Muscle of leg (tissue), 11 donors: Measurements from ENCODE around the gene SBF2. TPM values are rescaled to one million over a fixed set of nuclear protein-coding genes. Genes with fewer than 3 reads are reported as not detected.
"Not testable (repeated sequence)": the region's sequence is repeated elsewhere in the genome, so short reads cannot be mapped to it uniquely, and the experiment has no call there.

Experiments used
- DNase-seq: peaks from one replicate; pipeline ENCODE4 v3.0.0; 2013
- H3K27ac ChIP-seq: one replicate; pipeline ENCODE4 v1.5.1; 2013; ENCODE audit warnings: mild to moderate bottlenecking, low read length, control low read depth
- H3K27me3 ChIP-seq: one replicate; pipeline ENCODE4 v1.6.1; 2013; ENCODE audit warnings: low read length; ENCODE audit not compliant: control insufficient read depth, insufficient read depth
- H3K36me3 ChIP-seq: one replicate; pipeline ENCODE4 v1.6.1; 2013; ENCODE audit warnings: low read length; ENCODE audit not compliant: control insufficient read depth, insufficient read depth
- H3K4me1 ChIP-seq: one replicate; pipeline ENCODE4 v1.6.1; 2013; ENCODE audit warnings: low read length; ENCODE audit not compliant: control insufficient read depth, insufficient read depth
- H3K4me3 ChIP-seq: one replicate; pipeline ENCODE4 v1.5.1; 2013; ENCODE audit warnings: low read length, control low read depth
- H3K9me3 ChIP-seq: replicated peaks from 2 replicates; pipeline ENCODE4 v1.6.1; 2013; ENCODE audit warnings: low read depth, low read length; ENCODE audit not compliant: control insufficient read depth
- WGBS: methylation state at CpG from one replicate; pipeline ENCODE4 v1.1.5; 2013; ENCODE audit warnings: missing lambda C conversion rate; ENCODE audit not compliant: insufficient coverage; 5-methylcytosine and 5-hydroxymethylcytosine counted together
- polyA plus RNA-seq, 8 donors: library from polyadenylated mRNA; unstranded; fragments of 120-200 nt; gene quantifications; one replicate each; pipeline versions ENCODE4 v1.2.1 to v1.2.3, GENCODE V29; 2013; ENCODE audit warnings: inconsistent platforms in 1 of 8, low replicate concordance in 1 of 8; ENCODE audit not compliant: insufficient read length in 8 of 8, insufficient read depth in 1 of 8
- total RNA-seq: library from RNA; stranded (reverse); fragments of 120-200 nt; gene quantifications from one replicate; pipeline ENCODE4 v1.2.4, GENCODE V29; 2013

The SBF2 gene
- total and polyA plus RNA-seq, 9 donors, result 18.3 to 29.5 (median 21.5) TPM

DNA sequence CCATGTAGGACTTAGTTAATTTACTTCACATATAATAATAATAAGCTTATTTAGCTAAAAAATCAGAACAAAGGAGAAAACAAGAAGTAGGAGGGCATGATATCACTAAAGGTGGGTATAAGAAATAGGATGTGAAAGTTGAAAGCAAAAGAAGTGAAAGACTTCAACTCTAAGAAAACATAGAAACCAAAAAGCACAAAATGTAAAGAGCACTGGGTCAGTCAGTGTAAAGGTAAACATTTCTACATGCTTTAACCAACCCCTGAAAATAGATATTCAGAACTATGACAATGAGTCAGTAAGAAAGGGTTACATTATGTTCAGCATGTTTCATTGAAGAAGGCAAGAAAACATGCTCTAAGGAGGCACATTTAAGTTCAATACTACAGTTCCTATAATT is 331.3 kb downstream of the SBF2 start:
- Histone ChIP-seq H3K4me3 (no peak overlapping the region), H3K27me3 (no peaks in the 10 kb centered on the region), H3K36me3 (peaks cover 19% of the 10 kb centered on the region), H3K9me3 (no peaks in the 10 kb centered on the region), H3K27ac (no peak overlapping the region), H3K4me1 (no peaks in the 10 kb centered on the region)
- no peak for DNase-seq

- Histone ChIP-seq H3K36me3 (peaks cover 16% of the 10 kb centered on the region), H3K27ac (no peak overlapping the region), H3K4me3 (no peak overlapping the region), H3K9me3 (no peaks in the 10 kb centered on the region), H3K4me1 (no peaks in the 10 kb centered on the region), H3K27me3 (no peaks in the 10 kb centered on the region)
- no CpG with 5 or more reads among the region's 4 CpGs for WGBS
- DNase-seq, result no peak
Observed at GRCh38 chr11:9957072-9957471, 336.9 kb downstream of the SBF2 start.

GRCh38 chr11:9956483-9956882 is 337.5 kb downstream of the SBF2 start:
- no peaks in the 10 kb centered on the region for H3K4me1 ChIP-seq
- no peak overlapping the region for H3K4me3 ChIP-seq
- peaks cover 16% of the 10 kb centered on the region for H3K36me3 ChIP-seq
- WGBS, result 80% methylated on average over 1 of the region's 2 CpGs
- H3K27me3 ChIP-seq, result no peaks in the 10 kb centered on the region
- DNase-seq, result no peak
- H3K27ac ChIP-seq, result no peak overlapping the region
- no peaks in the 10 kb centered on the region for H3K9me3 ChIP-seq

GRCh38 chr11:9955391-9955790 is 338.6 kb downstream of the SBF2 start:
- H3K36me3 ChIP-seq, result peaks cover 16% of the 10 kb centered on the region
- H3K9me3 ChIP-seq, result no peaks in the 10 kb centered on the region
- no peak for DNase-seq
- H3K4me3 ChIP-seq, result no peak overlapping the region
- no peak overlapping the region for H3K27ac ChIP-seq
- no peaks in the 10 kb centered on the region for H3K4me1 ChIP-seq
- no CpG with 5 or more reads among the region's 1 CpG for WGBS
- H3K27me3 ChIP-seq, result no peaks in the 10 kb centered on the region

GRCh38 chr11:9953994-9954626 is 339.9 kb downstream of the SBF2 start:
- Histone ChIP-seq H3K27ac (no peak overlapping the region), H3K4me1 (no peaks in the 10 kb centered on the region), H3K27me3 (no peaks in the 10 kb centered on the region), H3K36me3 (peaks cover 7% of the 10 kb centered on the region), H3K9me3 (no peaks in the 10 kb centered on the region), H3K4me3 (no peak overlapping the region)
- peak; percentile 70 for DNase-seq
- WGBS, result no CpG with 5 or more reads among the region's 3 CpGs

GRCh38 chr11:9952511-9953196 is 341.4 kb downstream of the SBF2 start:
- Histone ChIP-seq H3K36me3 (no peaks in the 10 kb centered on the region), H3K27me3 (no peaks in the 10 kb centered on the region), H3K4me1 (no peaks in the 10 kb centered on the region), H3K27ac (no peak overlapping the region), H3K4me3 (no peak overlapping the region), H3K9me3 (no peaks in the 10 kb centered on the region)
- no CpG with 5 or more reads among the region's 3 CpGs for WGBS
- no peak for DNase-seq

GRCh38 chr11:9951807-9952206 is 342.2 kb downstream of the SBF2 start:
- Histone ChIP-seq H3K9me3 (no peaks in the 10 kb centered on the region), H3K27ac (no peak overlapping the region), H3K4me3 (no peak overlapping the region), H3K4me1 (no peaks in the 10 kb centered on the region), H3K27me3 (no peaks in the 10 kb centered on the region), H3K36me3 (no peaks in the 10 kb centered on the region)
- no CpG with 5 or more reads among the region's 1 CpG for whole genome bisulfite sequencing
- peak; percentile 58 for DNase-seq

- no CpG with 5 or more reads among the region's 3 CpGs for WGBS
- Histone ChIP-seq H3K4me3 (no peak overlapping the region), H3K4me1 (no peaks in the 10 kb centered on the region), H3K9me3 (no peaks in the 10 kb centered on the region), H3K27me3 (no peaks in the 10 kb centered on the region), H3K27ac (no peak overlapping the region), H3K36me3 (no peaks in the 10 kb centered on the region)
- DNase-seq, result no peak
Observed at GRCh38 chr11:9950462-9950861, 343.6 kb downstream of the SBF2 start.

DNA sequence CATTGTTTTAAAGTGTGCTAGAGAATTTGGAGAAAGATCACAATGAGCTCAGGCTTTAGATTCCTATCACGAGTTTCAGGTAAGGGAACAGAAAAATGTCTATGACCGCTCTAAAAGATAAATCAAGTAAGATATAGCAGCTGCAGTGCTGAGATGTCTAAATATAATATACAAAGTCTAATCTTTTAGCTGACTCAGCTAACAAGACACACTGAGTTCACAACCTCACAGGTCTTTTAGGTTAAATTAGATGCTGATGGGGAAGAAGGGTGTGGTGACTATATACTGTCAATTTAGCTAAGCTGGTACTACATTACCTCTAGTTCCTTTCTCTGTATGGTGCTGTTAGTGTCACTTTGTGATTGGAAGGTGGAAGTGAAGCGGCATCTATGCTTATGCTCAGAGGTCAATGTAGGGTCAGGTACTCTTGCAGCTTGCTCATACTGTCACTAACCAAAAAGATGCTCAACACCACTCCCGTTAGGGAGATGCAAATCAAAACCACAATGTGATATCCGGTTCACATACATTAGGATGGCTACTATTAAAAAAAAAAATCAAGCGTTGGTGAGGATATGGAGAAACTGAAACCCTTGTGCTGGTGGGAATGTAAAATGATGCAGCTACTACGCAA is 346.7 kb downstream of the SBF2 start:
- no peaks in the 10 kb centered on the region for H3K27me3 ChIP-seq
- no CpG with 5 or more reads among the region's 7 CpGs for WGBS

DNA sequence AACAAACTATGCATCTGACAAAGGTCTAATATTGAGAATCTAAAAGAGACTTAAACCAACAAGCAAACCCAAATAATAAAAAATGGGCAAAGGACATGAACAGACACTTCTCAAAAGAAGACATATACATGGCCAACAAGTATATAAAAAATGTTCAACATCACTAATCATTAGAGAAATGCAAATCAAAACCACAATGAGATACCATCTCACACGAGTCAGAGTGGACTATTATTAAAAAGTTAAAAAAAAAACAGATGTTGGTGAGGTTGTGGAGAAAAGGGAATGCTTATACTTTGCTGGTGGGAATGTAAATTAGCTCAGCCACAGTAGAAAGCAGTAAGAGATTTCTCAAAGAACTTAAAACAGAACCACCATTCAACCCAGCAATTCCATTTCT is 348.3 kb downstream of the SBF2 start:
- no CpG with 5 or more reads among the region's 1 CpG for WGBS
- not testable (repeated sequence) for H3K36me3 ChIP-seq

More for the DNA sequence above, 346.7 kb downstream of the SBF2 start:
- Histone ChIP-seq H3K4me3 (no peak overlapping the region), H3K36me3 (no peaks in the 10 kb centered on the region), H3K4me1 (no peaks in the 10 kb centered on the region), H3K27ac (no peak overlapping the region), H3K9me3 (peaks cover 3% of the 10 kb centered on the region)
- DNase-seq, result no peak

More for the DNA sequence above, 348.3 kb downstream of the SBF2 start:
- DNase-seq, H3K27me3 ChIP-seq, H3K9me3 ChIP-seq, H3K27ac ChIP-seq, H3K4me3 ChIP-seq, H3K4me1 ChIP-seq: not testable (repeated sequence)
